NCI-H1105 (cell line): ENCODE results near the gene KCNIP4.

Experiments
- DNase-seq: peaks from one replicate; lab custom pipeline; 2025; lab: John Stamatoyannopoulos, UW

Gene KCNIP4

DNA sequence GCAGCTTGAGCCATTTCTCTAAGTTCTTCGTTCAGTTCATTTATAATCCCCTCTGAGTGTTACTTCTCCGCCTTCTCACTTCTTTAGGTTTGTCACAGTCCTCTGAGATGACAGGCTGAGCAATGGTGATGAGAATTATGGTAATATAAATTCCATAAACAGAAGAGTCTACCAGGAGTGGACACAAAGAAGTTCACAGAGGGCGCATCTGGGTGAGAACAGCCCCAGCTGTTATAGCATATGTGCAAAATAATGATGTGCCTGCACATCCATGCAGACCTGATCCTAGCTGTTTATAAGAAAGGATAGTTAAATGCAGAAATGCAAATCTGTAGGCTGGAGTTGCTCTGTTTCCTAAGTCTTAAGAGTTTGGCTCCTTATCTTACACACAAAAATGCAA lies 377.5 kb downstream of the KCNIP4 start:
- no peak for DNase-seq

DNA sequence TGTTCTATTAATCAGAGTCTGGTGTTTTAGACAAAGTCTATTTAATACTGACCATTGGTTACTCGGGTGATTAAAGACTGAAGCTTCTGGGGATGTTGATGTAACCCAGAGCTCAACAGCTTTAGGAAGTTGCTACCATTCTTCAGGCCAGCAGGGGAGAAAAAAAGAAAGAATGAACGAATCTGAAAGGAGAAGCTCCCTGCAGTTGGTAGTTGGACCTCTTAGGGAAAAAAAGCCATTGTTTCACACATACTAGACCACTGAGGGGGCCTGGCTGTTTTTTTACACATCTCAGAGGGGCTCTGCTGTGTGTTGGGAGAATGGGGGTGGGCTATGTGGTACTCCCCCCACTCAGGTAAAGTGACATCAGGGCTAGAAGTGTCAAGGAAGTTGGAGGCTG lies 378.9 kb downstream of the KCNIP4 start:
- DNase-seq: no peak

DNA sequence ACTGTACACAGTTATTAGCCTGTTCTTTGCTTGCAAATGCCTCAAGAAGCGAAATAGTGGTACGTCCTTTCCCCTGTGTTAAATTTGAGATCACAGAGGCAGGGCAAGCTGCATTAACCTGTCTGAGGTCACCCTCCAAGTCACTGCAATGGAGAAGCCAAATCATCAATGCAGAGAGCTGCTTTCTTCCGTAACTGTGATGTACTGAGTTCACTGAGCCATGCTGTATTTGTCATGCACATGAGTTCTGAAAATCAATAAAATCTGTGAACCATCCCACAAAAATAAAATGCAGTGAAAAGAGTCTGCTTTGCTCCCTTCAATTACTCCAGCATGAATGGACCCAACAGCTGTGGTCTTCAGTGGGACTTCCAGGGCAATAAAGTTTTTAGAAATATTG lies 393.5 kb downstream of the KCNIP4 start:
- no peak for DNase-seq

DNA sequence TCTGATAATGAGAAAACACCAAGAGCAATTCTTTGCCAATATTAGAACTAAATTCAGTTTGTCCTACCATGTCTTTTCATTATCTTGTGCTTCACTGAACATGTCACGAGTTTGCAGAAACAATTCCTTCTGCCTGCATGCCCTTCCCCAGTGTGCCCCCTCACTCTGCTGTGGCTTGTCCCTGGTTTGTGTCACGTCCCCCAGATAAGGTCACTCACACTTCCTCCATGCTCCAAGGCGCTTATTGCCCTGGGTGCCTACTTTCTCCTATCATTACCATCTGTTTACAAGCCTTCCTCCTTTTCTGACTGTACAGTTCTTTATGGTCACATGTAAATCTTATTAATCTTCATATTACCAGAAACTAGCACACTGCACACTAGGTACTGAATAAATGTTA lies 394.1 kb downstream of the KCNIP4 start:
- DNase-seq: no peak

DNA sequence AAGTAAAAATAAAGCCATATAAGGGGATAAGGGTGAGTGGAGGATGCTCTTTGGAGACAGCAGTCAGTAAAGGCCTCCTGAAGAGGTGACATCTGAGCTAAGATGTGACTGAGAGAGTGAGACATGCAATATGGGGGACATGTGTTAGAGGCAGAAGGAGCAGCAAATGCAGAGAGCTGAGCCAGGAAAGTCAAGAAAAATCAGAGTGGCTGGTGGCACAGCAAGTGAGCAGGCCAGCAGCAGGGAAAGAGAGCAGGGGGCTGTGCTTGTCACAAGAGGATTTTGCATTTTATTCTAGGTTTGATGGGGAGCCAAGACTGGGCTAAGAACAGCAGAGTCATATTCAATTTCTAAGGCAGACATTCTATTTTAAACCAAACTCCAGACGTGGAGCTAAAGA lies 394.5 kb downstream of the KCNIP4 start:
- DNase-seq: no peak

DNA sequence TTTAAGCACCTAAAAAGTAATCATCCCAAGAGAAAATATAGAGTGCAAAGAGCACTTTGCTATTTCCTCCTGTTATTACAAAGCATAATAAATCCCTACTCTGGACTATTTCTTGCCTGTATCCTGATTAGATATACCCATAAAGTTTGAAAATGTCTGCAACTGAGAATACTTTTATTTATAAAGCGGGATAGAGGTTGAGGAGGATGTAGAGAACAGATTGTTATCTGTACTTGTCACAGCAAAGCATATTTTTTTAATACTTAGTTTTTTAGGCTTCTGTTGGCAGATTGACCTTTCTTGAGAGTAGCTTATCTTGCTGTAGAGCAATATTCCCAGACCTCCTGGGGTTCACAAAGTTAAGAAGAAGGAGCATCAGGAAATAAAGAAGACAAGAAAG lies 396.1 kb downstream of the KCNIP4 start:
- no peak for DNase-seq

DNA sequence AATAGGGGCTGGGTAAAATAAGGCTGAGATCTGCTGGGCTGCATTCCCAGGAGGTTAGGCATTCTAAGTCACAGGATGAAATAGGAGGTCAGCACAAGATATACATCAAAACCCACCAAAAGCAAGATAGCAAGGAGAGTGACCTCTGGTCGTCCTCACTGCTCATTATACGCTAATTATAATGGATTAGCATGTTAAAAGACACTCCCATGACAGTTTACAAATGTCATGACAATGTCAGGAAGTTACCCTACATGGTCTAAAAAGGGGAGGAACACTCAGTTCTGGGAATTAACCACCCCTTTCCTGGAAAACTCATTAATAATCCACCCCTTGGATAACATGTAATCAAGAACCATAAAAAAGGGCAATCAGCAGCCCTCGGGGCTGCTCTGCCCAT lies 403.6 kb downstream of the KCNIP4 start:
- DNase-seq: no peak

DNA sequence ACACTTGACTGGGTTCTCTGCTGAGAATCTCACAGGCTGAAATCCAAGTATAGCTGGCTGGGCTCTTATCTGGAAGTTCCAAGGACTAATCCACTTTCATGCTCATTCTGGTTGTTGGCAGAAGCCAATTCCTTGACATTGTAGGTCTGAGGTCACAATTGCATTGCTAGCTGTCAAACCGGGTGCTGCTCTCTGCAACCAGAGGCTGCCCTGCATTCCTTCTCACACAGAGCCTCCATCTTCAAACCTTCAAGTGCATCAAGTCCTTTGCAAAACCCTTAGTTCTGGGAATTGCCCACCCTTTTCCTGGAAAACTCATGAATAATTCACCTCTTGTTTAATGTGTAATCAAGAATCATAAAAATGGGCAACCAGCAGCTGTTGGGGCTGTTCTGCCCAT lies 404.2 kb downstream of the KCNIP4 start:
- no peak for DNase-seq

DNA sequence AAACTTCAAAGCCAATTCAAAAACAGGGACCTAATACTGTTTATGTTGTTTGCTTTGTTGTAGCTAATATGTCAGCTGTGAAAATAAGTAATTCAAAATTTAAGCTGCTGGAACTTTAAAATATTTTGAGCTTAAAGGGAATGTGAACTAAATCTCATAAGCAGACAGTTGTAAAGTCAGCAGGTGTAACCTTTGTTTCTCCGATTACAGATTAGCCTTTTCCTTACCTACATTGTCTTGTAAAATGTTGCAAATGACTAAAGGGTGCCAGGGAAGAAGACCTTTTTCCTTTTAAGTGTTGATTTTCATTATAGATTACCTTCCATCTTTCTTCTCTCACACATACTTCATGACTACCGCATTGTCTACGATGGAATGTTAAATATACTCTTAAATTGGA lies 405.1 kb downstream of the KCNIP4 start:
- DNase-seq: no peak

DNA sequence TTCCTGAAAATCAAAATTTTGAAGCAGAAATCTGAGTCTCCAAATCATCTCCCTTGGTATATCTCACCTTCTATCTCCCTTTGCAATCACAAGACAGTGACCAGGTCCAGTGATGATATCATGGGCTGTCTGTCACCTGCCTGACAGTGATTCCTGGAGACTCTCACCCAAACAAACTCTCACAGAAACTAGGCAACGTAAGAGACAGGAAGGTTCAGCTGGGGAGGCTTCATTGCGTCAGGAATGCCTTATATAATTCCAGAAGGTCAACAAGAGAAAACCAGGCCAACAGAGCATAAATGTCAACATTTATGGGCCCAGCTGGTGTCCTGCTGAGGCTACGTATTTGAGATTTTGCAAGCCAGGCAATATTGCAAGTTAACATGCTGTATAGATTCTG lies 412.7 kb downstream of the KCNIP4 start:
- no peak for DNase-seq

DNA sequence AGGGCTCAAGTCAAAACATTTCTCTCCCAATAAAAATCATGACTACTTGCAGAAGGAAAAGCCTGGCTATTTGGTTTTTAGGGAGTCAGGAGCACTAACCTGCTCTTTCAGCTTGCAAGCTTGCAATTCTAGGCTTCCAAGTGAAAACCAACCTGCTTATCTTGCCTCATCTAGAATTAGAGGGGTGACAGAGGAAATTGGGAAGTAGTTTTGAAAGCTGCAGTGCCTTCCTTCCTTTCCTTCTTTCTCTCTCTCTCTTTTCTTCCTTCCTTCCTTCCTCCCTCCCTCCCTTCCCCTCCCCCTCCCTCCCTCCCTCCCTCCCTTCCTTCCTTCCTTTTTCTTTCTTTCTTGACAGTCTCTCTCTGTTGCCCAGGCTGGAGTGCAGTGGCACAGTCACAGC lies 417.5 kb downstream of the KCNIP4 start:
- no peak for DNase-seq

DNA sequence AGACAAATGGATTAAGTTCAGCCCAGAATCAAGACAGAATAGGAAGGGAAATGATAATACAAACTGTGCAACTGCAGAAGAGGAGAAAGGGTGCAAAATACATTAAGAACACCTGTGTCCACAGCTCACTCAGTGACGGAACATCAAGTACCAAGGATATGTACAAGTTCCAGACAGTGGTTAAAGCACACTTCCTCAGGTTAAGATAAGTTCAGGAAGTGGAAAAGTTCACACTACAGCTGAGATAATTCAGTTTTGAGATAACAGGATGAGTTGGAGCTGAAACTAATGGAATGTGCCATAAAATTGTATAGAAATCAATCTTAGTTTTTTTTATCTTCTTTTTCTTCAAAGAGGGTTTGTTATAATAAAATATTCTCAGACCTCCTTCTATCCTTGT lies 419.4 kb downstream of the KCNIP4 start:
- DNase-seq: no peak

DNA sequence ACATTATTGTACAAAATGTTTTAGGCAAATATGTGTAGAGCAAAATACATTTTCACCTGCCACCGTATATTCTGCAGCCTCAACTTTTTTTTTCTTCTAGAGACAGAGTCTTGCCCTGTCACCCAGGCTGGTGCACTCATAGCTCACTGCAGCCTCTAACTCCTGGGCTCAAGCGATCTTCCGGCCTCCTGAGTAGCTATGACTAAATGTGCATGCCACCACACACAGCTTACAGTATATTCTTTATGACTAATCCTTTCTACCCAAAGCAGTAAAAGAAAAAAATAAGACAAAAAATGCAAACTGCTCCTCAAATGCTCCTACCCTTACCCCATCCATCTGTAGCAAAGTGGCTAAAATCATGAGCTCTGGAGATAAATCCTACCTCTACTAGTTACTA lies 426.3 kb downstream of the KCNIP4 start:
- DNase-seq: no peak

DNA sequence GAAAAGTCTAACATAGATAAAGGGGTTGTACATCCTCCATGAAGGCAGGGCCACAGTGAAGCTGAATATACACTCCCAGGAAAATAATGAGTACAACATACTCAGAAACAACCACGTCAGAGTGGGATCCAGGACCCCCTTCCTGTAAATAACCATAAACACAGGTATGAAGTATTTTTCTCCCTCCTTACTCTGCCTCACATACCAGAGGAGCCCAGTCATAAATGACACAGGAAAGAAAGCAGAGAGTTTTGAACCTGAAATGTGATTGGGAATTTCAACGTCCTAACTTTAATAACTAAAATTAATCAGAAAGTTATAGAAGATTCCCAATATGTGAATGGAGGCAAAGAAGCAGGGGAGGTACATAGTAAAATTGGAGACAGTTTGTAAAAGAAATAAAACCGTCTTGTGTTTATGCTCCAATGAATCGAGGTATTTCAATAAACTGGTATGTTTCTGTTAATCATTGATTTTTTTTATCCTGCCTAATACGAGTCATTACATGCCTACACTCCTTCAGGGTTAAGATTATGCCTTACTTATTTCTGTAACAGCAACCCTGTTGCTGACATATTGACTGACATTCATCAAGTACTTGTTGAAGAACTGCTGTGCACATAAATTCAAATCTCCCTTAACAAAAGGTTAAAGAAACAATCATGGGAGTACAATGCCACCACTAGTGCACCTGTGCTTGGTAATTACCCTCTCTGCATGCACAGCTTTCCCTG lies 431.3 kb downstream of the KCNIP4 start:
- DNase-seq: peak; percentile 38

DNA sequence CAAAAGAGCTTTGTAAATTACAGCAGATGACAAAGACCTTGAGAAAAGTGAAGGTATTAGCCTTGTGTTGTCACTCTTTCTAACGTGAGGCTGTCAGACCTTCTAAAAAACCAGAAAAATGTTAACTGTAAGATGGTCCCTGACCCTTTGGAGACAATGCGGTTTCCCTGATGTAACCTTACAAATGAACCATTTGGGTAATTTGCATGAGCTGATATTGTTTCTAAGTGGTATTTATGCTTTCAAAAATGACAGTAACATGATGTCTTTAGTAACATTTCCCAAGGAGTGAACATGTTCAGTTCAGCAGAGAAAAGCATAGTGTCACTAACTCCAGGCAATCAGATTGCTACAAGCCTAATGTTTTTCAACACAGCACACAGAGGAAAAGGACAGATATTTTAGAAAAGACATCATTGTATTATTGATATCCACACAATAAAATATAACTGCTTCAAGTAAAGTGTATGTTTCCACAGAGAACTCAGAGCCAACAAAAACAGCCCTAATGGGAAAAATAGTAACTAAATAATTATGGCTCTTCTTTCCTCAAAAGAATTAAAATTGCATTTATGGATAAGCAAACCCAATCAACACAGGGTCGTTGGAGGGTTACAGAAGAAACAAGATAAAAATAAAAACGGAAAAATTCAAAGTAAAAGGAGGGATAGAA lies 434.4 kb downstream of the KCNIP4 start:
- DNase-seq: no peak

DNA sequence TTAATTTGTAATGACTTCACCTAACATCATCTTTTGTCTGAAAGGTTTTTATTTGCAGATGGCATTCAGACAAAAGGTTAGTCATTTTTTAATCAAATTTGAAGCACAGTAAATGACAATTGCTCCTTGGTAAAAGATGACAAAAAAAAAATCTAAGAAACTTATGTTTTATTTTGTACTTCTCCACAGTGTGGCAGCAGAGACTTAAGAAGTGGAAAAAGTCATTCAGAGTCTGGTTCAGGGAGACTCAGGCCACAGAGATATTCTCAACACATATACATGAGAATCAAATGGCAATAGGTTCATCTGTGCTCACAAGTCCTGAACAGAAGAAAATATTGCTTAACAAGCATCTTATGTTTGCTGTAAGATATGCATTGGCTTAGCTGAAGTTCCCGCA lies 436.2 kb downstream of the KCNIP4 start:
- DNase-seq: peak; percentile 35

DNA sequence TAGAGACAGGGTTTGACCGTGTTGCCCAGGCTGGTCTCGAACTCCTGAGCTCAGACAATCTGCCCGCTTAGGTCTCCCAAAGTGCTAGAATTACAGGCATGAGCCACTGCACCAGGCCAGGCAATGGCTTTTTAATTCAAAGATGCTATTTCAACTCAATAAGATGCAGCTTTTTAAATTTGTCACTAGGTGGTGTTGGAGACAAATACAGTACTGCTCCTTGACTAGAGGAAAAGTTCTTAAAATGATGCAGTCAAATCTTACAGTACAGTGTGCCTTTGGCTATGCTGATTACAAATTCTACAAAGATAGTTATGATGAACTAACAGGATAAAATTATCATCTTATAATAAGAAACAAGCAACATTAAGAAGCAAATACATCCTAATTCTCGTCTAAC lies 441.1 kb downstream of the KCNIP4 start:
- no peak for DNase-seq

DNA sequence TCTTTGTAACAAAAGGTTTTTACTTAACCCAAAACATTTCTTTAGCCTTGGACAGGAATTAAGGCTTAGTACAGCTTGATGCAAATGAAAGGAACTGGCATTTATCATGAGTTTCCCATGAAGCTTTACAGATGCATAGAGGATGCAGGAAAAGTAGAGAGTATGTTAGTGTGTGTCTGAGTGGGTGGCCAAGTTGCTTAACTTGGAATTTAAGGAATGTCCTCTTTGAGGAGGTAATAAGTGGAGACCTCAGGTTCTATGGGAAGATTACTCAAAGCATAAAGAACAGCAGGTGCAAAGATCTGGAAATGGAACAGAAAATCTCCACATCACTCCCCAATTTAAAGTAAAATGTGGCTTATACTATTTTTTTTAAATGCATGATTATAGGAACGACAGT lies 457.9 kb downstream of the KCNIP4 start:
- no peak for DNase-seq

DNA sequence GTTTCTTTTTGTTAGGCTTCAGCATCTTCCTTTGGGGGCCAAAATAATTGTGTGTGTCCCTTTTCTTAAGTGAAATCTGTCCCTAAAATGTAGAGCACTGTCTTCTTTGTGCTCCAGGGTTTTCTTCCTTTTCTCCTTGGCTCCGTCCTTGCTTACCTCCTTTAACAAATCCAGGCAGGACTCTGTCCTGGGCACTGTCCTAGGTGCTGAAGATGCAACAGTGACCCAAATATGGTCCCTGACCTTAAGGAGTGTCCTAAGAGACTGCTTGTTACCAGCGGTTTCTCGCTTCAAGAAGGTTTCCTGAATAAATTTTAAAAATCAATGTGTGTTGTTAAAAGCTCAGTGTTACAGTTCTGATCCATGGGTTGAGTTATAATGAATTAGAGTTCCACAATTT lies 471.8 kb downstream of the KCNIP4 start:
- no peak for DNase-seq

DNA sequence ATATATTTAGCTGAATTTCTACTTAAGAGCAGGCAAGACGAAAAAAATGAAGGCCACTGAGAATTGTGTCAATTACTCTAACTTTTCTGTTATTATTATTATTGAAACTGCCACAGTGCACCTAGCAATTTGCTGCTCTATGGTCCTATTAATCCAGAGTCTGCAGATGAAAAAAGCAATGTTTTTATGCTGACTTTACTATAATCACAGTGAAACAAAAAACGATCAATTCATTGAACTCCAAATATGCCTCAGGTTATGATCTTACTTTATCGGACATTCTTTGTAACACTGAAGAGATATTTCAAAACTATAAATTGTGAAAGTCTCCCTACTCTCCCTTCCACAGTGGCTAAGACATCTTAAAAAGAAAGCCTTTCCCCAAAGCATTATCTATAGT lies 474.4 kb downstream of the KCNIP4 start:
- DNase-seq: no peak

DNA sequence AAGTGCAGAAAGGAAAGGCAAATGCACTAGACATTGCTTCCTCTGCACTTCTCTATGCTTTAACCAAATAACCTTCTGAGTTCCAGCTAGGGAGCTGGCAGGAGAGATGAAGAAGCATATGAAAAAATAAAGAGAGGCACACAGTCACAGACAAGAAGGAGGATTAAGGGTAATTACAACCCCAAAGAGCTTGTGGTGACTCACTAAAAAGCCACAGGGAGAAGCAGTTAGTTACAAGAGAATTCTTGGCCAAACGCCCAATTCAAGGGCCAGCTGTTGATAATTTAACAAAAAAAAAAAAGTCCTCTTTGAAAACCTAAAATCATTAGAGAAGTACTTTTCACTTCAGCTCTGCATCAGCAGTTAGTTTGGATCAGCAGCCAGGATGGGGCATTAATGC lies 478.0 kb downstream of the KCNIP4 start:
- DNase-seq: peak; percentile 80

DNA sequence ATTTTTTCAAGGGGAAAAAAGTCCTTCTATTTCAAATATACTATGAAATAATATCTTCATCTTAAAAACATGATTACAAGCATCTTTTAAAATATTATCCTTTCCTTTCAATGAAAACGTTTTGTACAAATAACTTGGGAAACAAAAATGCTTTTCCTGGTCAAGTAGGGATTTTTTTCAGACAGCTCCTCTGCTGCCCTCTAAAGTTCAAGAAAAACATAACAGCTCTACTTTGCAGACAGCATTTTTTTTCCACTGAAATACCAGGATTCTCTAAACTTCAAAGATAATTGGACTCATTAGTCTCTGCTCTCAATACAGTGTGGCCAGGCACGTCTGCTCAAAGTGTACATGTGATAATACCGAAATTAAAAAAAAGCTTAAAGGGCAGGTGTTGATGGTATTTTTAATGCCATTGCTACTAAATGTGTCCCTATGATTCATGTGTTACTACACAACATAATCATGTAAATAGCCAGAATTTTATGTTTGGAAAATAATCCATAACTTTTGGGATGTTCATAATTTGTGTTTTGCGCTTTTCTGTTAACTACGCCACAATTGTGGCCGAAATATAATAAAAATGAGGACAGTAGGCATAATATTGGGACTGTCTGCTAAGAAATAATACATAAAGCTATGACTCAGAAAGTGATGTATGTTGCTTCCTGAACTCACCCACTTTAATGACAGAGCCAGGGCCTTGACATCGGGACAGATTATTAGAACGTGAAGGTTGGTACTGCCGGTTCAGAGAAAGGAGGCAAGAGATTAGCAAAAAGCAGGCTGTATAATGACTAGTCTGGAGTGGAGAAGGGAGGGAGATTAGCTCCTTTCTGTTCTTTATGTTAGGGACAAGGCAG lies 478.9 kb downstream of the KCNIP4 start:
- DNase-seq: peak; percentile 20

DNA sequence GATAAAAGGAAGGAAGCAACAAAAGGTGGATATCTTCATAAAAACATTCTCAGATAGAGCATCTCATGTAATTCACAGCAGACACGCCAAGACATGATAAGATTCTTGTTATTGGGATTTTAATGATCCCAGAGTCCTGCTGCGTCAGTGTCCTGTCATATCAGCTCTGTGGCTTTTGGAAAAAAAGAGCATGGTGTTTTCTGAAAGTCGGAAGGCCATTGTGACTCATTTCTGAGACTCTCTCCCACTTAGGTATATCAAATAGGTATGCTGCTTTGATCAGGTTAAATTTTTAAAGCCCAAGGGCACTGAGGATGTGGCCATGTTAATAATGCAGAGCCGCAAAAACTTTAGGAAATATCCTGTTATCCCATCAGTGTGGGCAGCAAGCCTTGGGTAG lies 481.0 kb downstream of the KCNIP4 start:
- DNase-seq: no peak
